Endodermal cell (in vitro differentiated cells): ENCODE measurements around the gene CFLAR. TPM values are rescaled to one million over a fixed set of nuclear protein-coding genes. Genes with fewer than 3 reads are reported as not detected.
"Not testable (repeated sequence)": the region's sequence is repeated elsewhere in the genome, so short reads cannot be mapped to it uniquely, and the experiment has no call there.

ENCODE experiments used
- DNase-seq: peaks from one replicate; pipeline ENCODE4 v3.0.0-alpha.2; 2017
- H3K27ac ChIP-seq: 2 replicates; pipeline ENCODE4 v1.5.1; 2013; ENCODE audit warnings: mild to moderate bottlenecking, low read depth, low read length, moderate library complexity
- H3K27me3 ChIP-seq: 2 replicates; pipeline ENCODE4 v1.6.1; 2013; ENCODE audit warnings: mild to moderate bottlenecking, low read length, moderate library complexity; ENCODE audit not compliant: insufficient read depth, control insufficient read depth, poor library complexity, severe bottlenecking
- H3K36me3 ChIP-seq: 2 replicates; pipeline ENCODE4 v1.7.0; 2013; ENCODE audit warnings: mild to moderate bottlenecking, low read length, moderate library complexity; ENCODE audit not compliant: control insufficient read depth, insufficient read depth
- H3K4me1 ChIP-seq: one replicate; pipeline ENCODE4 v1.7.0; 2013; ENCODE audit warnings: low read length; ENCODE audit not compliant: control insufficient read depth, insufficient read depth
- H3K4me3 ChIP-seq: 2 replicates; pipeline ENCODE4 v1.5.1; 2013; ENCODE audit warnings: mild to moderate bottlenecking, low read length, moderate library complexity
- H3K9ac ChIP-seq: 2 replicates; pipeline ENCODE4 v1.6.1; 2013; ENCODE audit warnings: mild to moderate bottlenecking, low read length, moderate library complexity; ENCODE audit not compliant: poor library complexity, severe bottlenecking; ENCODE audit errors: extremely low read depth
- H3K9me3 ChIP-seq: 2 replicates; pipeline ENCODE4 v1.6.1; 2013; ENCODE audit warnings: mild to moderate bottlenecking, low read length, moderate library complexity; ENCODE audit not compliant: control insufficient read depth
- H3K27ac Mint-ChIP-seq: 2 replicates; pipeline ENCODE4 v1.8.0; 2020; ENCODE audit warnings: mixed read lengths
- H3K27me3 Mint-ChIP-seq: 2 replicates; pipeline ENCODE4 v1.8.0; 2021; ENCODE audit warnings: mild to moderate bottlenecking, mixed read lengths; ENCODE audit not compliant: insufficient read depth
- H3K36me3 Mint-ChIP-seq: 2 replicates; pipeline ENCODE4 v1.8.0; 2020; ENCODE audit warnings: low read depth, mixed read lengths
- H3K4me1 Mint-ChIP-seq: 2 replicates; pipeline ENCODE4 v1.8.0; 2020; ENCODE audit warnings: mixed read lengths
- H3K4me3 Mint-ChIP-seq: 2 replicates; pipeline ENCODE4 v1.8.0; 2020; ENCODE audit warnings: mild to moderate bottlenecking, moderate library complexity, mixed read lengths
- H3K9me3 Mint-ChIP-seq: 2 replicates; pipeline ENCODE4 v1.8.0; 2020; ENCODE audit warnings: mild to moderate bottlenecking, mixed read lengths
- WGBS, 2 experiments: methylation state at CpG; one replicate each; pipeline versions ENCODE4 v1.1.5 to v1.1.7; 2013; ENCODE audit warnings: missing lambda C conversion rate in 2 of 2, mixed read lengths in 1 of 2; ENCODE audit not compliant: insufficient coverage in 1 of 2, insufficient read length in 1 of 2; 5-methylcytosine and 5-hydroxymethylcytosine counted together
- total RNA-seq, 2 donors: library from RNA; stranded (reverse); fragmentation: NEBNext Ultra II Directional in 1 of 2; extraction: Animal tissue kit (Norgen Biotek cat#: 25700) in 1 of 2; gene quantifications; 2 replicates in 1 of 2; 3 replicates in 1 of 2; pipeline ENCODE4 v1.2.1, GENCODE V29; 2021
- TF ChIP-seq, protein P1 (sequence below): fragments of 200-600 bp; sonication (generic); conservative IDR thresholded peaks from 2 replicates; pipeline ENCODE4 v1.5.0; 2021; ENCODE audit warnings: antibody characterized with exemption, mild to moderate bottlenecking

CFLAR gene
- total RNA-seq, 2 donors from 2014 or later, result 168 to 197 TPM

DNA sequence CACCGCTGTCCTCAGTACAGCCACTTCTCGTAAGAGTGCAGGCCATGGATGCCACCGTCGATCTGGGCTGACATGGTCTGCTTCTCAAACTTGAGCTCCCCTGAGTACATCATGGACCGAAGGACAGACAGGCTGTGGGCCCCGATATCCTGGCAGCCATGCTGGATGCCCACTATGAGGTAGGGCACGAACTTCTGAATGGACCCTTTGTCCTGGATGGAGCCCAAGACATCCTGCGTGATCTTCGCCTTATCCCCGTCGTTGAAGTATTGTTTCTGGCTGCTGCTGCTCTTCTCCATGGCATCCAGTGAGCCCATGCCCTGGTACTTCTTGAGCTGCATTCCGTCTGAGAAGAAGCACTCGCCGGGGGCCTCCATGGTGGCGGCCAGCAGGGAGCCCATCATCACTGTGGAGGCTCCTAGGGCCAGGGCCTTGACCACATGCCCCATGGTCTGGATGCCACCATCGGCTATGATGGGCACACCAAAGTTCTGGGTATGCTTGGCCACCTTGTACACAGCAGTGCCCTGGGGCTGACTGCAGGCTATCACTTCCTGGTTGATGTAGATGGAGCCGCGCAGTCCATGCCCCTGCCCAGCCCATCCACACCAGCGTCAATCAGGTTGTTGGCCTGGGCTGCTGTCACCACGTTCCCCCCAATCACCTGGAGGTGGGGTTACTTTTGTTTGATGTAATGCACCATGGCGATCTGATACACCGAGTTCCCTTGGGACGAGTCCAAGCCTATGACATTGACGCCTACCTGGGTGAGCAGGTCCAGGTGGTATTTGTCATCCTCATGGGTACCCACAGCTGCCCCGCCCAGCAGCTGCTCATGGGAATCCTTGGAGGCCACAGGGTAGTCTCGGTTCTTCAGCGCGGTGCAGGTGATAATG, 21.8 kb downstream of the CFLAR start:
- H3K36me3 Mint-ChIP-seq, result peaks cover 81% of the 10 kb centered on the region
- H3K27me3 Mint-ChIP-seq, result no peaks in the 10 kb centered on the region
- H3K27ac ChIP-seq, result no peak overlapping the region
- H3K4me1 Mint-ChIP-seq, result peaks cover 18% of the 10 kb centered on the region
- no peak overlapping the region for H3K4me3 ChIP-seq
- H3K27me3 ChIP-seq, result no peaks in the 10 kb centered on the region
- H3K9me3 Mint-ChIP-seq, result no peaks in the 10 kb centered on the region
- no peaks in the 10 kb centered on the region for H3K9me3 ChIP-seq
- no peak for DNase-seq
- H3K27ac Mint-ChIP-seq, result peak overlapping the region; percentile 26
- H3K36me3 ChIP-seq, result peaks cover 84% of the 10 kb centered on the region
- 96 to 97% methylated on average over 20 to 28 of the region's 28 CpGs for WGBS, 2 experiments
- no peak overlapping the region for H3K4me3 Mint-ChIP-seq
- H3K9ac ChIP-seq, result no peak overlapping the region
- H3K4me1 ChIP-seq, result no peaks in the 10 kb centered on the region
- TF ChIP-seq, protein P1, sequence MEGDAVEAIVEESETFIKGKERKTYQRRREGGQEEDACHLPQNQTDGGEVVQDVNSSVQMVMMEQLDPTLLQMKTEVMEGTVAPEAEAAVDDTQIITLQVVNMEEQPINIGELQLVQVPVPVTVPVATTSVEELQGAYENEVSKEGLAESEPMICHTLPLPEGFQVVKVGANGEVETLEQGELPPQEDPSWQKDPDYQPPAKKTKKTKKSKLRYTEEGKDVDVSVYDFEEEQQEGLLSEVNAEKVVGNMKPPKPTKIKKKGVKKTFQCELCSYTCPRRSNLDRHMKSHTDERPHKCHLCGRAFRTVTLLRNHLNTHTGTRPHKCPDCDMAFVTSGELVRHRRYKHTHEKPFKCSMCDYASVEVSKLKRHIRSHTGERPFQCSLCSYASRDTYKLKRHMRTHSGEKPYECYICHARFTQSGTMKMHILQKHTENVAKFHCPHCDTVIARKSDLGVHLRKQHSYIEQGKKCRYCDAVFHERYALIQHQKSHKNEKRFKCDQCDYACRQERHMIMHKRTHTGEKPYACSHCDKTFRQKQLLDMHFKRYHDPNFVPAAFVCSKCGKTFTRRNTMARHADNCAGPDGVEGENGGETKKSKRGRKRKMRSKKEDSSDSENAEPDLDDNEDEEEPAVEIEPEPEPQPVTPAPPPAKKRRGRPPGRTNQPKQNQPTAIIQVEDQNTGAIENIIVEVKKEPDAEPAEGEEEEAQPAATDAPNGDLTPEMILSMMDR, result no peak

DNA sequence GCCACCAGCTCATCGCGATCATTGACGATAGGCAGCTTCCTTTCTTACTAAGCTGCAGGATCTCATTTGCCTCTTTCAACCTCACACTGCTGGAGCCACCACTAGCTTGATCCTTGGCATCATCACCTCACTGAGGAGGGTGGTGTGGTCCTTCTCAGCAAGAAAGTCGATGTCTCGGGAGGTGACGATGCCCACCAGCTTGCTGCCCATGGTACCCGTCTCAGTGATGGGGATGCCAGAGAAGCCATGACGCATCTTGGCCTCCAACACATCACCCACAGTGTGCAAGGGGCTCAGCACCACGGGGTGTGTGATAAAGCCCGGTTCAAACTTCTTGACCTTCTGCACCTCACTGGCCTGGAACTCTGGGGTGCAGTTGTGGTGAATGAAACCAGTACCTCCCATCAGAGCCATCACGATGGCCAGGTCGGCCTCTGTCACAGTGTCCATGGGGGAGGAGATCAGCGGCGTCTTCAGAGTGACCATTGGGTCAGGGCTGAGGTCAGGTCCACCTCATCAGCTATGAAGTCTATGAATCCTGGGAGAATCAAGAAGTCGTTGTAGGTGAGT, 22.5 kb downstream of the CFLAR start:
- H3K27me3 Mint-ChIP-seq, result no peaks in the 10 kb centered on the region
- 95 to 96% methylated on average over 11 to 15 of the region's 15 CpGs for WGBS, 2 experiments
- no peak overlapping the region for H3K4me3 ChIP-seq

DNA sequence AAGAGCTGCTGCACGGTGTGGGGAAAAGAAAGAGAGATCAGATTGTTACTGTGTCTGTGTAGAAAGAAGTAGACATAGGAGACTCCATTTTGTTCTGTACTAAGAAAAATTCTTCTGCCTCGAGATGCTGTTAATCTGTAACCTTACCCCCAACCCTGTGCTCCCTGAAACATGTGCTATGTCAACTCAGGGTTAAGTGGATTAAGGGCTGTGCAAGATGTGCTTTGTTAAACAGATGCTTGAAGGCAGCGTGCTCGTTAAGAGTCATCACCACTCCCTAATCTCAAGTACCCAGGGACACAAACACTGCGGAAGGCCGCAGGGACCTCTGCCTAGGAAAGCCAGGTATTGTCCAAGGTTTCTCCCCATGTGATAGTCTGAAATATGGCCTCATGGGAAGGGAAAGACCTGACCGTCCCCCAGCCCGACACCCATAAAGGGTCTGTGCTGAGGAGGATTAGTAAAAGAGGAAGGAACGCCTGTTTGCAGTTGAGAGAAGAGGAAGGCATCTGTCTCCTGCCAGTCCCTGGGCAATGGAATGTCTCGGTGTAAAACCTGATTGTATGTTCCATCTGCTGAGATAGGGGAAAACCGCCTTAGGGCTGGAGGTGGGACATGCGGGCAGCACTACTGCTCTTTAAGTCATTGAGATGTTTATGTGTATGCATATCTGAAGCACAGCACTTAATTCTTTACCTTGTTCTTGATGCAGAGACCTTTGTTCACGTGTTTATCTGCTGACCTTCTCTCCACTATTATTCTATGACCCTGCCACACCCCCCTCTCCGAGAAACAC, 23.2 kb downstream of the CFLAR start:
- not testable (repeated sequence) for H3K9me3 Mint-ChIP-seq, H3K4me1 ChIP-seq, H3K9ac ChIP-seq, H3K27me3 Mint-ChIP-seq, H3K27ac ChIP-seq, H3K27me3 ChIP-seq, H3K9me3 ChIP-seq, H3K4me3 ChIP-seq
- H3K36me3 Mint-ChIP-seq, result peaks cover 80% of the 10 kb centered on the region
- WGBS, 2 experiments, result 85 to 89% methylated on average over 4 to 9 of the region's 14 CpGs
- H3K36me3 ChIP-seq, result peaks cover 85% of the 10 kb centered on the region
- H3K27ac Mint-ChIP-seq, result peak overlapping the region; percentile 90
- peak; percentile 59 for DNase-seq
- peak overlapping the region; percentile 31 for H3K4me3 Mint-ChIP-seq
- H3K4me1 Mint-ChIP-seq, result peaks cover 15% of the 10 kb centered on the region

More for the DNA sequence above, 22.5 kb downstream of the CFLAR start:
- no peak overlapping the region for H3K27ac ChIP-seq
- TF ChIP-seq, protein P1, result no peak
- peak overlapping the region; percentile 90 for H3K27ac Mint-ChIP-seq
- H3K36me3 ChIP-seq, result peaks cover 84% of the 10 kb centered on the region
- H3K9ac ChIP-seq, result no peak overlapping the region
- H3K27me3 ChIP-seq, result no peaks in the 10 kb centered on the region
- H3K4me1 ChIP-seq, result no peaks in the 10 kb centered on the region
- no peak overlapping the region for H3K4me3 Mint-ChIP-seq
- DNase-seq, result no peak
- H3K9me3 Mint-ChIP-seq, result no peaks in the 10 kb centered on the region
- peaks cover 15% of the 10 kb centered on the region for H3K4me1 Mint-ChIP-seq
- peaks cover 81% of the 10 kb centered on the region for H3K36me3 Mint-ChIP-seq
- no peaks in the 10 kb centered on the region for H3K9me3 ChIP-seq
